HG03045 (cell line): ENCODE measurements around the gene MYO1H.
"Not testable (repeated sequence)": the region's sequence is repeated elsewhere in the genome, so short reads cannot be mapped to it uniquely, and the experiment has no call there.

Experiments
- ATAC-seq: cut with Tn5 transposase; IDR thresholded peaks from one replicate; pipeline ENCODE4 v1.9.1; 2021; ENCODE audit warnings: mild to moderate bottlenecking, moderate library complexity; ENCODE audit not compliant: unreplicated experiment

MYO1H gene

GRCh38 chr12:109467978-109468676, 120.4 kb downstream of the MYO1H start:
- no peak for ATAC-seq

- no peak for ATAC-seq
Observed at GRCh38 chr12:109469517-109469916, 121.8 kb downstream of the MYO1H start.

- ATAC-seq = no peak
Observed at GRCh38 chr12:109473006-109473405, 125.3 kb downstream of the MYO1H start.

GRCh38 chr12:109473526-109474270, 126.0 kb downstream of the MYO1H start:
- not testable (repeated sequence) for ATAC-seq

DNA sequence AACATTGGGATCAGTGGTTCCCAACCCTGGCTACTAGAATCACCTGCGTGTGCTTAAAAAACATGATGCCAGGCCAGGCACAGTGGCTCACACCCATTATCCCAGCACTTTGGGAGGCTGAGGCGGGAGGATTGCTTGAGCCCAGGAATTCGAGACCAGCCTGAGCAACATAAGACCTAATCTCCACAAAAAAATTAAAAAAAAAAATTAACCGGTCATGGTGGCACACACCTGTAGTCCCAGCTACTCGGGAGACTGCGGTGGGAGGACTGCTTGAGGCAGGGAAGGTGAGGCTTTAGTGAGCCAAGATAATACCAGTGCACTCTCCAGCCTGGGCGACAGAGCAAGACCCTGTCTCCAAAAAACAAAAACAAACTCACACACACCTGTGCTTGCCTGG, 127.4 kb downstream of the MYO1H start:
- ATAC-seq = no peak

- no peak for ATAC-seq
Observed at GRCh38 chr12:109475993-109476806, 128.5 kb downstream of the MYO1H start.

- ATAC-seq = no peak
Observed at GRCh38 chr12:109476807-109477184, 129.1 kb downstream of the MYO1H start.

DNA sequence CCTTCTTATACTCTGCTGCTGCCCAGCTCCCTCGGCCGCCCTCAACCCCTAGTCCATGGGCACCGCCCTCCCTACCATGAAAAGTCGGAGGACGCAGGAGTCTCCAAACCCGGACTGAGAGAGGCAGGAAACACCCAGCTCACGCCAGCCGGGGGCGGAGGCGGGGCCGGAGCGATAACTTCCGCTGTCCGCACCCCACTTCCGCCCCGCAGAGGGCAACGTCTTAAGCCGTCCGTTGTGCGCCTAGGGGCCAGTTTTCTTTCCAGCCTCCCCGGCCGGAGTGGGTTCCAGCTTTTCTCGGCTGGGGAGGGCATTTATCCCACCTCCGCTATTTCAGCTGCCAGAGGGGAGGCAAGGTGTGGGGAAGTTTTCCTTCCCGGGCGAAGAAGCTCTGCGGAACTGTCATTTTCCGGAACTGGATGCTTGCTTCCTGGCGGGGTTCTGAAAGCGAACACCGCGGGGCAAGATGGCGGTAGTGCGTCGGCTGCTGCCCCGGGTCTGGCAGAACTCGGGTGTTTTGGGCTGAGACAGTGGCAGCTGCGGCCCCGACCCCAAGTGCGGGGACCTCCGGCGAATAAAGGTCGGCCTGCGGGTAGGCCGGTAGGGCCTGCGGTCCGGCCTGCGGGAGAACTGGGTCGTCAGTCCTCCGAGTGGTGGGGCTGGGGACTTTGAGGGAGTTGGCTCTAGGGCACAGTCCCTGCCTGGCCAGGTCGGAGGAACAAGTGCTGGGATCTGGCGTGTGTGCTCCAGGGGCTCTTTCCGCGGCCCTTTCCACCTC, 129.7 kb downstream of the MYO1H start, which contains the start of the genes KCTD10 and UBE3B:
Gene KCTD10 (minus strand): TSS at position 116 of the 778 bp plus-strand sequence. CDS start 38 bp downstream, at position 78.
Gene UBE3B (plus strand): TSS at position 450 of the 778 bp plus-strand sequence. CDS start 5,918 bp downstream, outside the sequence.
- ATAC-seq = peak; percentile 94

GRCh38 chr12:109477963-109478315, 130.2 kb downstream of the MYO1H start:
- no peak for ATAC-seq

DNA sequence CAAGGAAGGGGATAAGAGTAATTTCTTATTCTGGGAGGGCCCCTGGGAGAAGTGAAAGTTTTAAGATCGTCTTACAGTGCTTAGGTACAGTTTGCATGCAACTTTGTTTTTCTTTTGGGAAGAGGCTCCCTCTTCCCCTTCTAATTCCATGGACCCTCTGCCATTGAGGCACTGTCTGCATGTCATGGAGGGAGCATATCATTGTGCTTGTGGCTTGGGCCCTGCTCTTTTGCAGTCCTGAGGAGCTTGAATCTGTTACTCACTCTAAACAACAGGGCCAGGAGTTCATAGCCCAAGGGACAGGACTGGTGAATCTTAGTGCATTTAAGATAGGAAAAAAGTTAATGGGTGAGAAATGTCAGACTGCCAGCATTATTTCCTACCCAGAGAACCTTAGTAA, 132.1 kb downstream of the MYO1H start:
- no peak for ATAC-seq

GRCh38 chr12:109480356-109480755, 132.7 kb downstream of the MYO1H start:
- no peak for ATAC-seq

DNA sequence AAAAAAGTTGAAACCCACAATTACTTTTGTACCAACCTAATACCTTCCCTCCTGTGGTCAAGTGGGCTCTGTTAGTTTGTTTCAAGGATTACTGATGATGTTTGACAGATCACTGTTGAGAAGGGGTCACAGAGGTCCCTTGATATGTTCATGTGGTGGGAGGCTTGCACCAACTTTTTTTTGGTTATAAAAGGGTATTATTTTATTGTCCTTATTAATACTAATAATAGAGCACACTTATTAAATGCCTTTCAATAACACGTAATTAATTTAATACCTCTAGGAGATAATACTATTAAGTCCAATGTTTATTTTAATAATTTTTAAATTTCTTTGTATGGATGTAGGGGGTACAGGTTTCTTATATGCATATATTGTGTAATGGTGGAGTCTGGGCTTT, 134.2 kb downstream of the MYO1H start:
- no peak for ATAC-seq

GRCh38 chr12:109482491-109482890, 134.8 kb downstream of the MYO1H start:
- ATAC-seq = no peak

DNA sequence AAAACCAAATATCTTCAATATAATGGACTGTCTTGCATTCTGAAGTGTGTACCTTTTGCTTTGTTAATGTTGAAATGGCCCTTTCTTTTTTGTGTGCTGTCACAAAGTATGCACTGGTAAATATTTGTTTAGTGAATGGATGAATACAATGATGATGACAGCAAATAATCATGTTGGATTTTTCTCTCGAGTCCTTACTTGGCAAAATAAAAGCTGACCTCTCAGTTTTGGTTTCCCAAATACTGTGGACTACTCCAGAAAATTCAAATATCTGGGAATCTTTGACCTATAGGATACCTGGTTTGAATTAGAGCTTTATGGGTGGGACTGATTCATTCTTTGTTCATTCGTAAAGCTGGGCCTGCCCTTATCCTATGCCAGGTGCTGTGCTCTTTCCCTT, 135.2 kb downstream of the MYO1H start:
- no peak for ATAC-seq

DNA sequence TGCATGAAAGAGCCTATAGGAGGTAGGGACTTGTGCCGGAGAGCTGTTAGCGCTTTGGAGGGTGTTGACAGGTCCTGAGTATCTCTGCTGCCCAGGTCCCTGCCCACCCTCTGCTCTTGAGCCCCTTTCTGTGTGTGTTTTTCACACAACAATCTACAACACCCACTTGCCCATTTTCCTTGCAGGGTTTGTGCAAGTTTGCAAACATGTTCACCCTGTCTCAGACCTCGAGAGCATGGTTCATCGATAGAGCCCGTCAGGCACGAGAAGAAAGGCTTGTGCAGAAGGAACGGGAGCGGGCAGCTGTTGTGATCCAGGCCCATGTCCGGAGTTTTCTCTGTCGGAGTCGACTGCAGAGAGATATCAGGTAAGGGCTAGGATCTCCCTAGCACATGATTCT, 135.6 kb downstream of the MYO1H start:
- no peak for ATAC-seq

GRCh38 chr12:109485201-109485600, 137.5 kb downstream of the MYO1H start:
- ATAC-seq = no peak

DNA sequence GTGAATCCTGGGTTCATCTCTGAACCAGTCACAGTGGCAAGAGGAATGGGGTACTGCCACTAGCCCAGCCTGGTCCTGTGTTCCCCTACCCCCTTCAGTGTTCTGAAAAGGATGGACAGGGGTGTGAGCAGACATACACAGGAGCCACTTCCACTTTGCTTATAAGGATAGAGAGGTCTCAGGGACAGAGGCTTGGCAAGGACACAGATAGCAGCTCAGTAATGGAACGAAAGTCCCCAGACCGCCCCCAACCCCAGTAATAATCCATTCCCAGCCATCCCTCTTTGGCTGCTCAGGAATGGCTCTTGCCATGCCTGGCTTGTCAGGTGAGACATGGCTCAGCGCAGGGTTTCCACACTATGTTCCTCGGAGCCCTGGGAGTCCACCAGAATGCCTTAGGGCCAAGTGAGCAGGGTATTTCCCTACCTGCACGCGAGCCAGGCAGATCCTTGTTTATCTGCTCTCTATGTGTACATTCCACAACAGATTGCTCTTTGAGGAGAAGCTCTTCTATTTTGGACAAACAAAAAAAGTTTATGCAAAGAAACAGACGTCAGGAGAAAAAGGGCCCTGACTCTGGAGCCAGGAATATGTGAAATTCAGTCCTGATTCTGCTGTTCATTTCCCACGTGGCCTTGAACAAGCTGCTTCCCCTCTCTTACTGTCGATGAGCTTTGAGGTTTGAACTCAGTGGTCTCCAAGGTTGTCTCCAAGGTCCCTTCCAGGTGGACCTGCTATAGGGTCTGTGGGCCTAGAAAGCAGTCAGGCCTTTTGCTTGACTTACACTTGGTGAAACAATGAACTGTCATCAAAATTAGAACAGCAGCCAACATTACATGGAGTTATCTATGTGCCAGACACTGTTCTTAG, 139.7 kb downstream of the MYO1H start:
- ATAC-seq = no peak

DNA sequence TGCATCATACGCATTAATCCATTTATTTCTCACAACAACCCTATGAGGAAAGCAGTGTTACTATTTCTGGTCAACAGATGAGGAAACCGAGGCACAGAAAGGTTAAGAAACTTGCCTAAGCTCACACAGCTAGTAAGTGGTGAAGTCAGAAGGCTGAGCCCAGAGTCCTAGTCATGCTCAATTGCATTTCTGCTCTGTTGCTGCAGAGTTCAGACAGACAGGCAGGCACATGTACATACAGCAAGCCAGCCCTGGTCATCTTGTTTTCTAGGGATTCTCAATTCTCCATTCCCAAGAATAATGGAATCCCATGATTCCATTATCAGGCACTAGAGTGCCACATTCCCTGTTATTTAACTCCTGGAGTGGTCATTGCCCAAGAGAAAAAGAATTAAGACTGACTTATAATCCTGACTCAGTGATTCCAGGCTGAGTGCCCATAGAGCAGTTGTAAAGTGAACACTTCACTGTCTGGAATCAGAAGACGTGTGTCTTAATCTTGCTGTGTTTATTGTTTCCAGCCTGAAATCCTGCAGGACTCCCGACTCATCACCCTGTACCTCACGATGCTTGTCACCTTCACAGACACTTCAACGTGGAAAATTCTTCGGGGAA, 140.5 kb downstream of the MYO1H start:
- no peak for ATAC-seq
